Germinal center (tissue), 1 donor: ENCODE data around the gene SCP2.
"Not testable (repeated sequence)": the region's sequence is repeated elsewhere in the genome, so short reads cannot be mapped to it uniquely, and the experiment has no call there.

ENCODE experiments used
- DNase-seq: peaks from one replicate; pipeline ENCODE4 v3.0.0; 2012; ENCODE audit warnings: mixed read lengths, low spot score

The SCP2 gene

GRCh38 chr1:52969234-52969633 lies 42.2 kb downstream of the SCP2 start:
- DNase-seq: not testable (repeated sequence)

GRCh38 chr1:52970149-52970548 lies 43.1 kb downstream of the SCP2 start:
- no peak for DNase-seq

GRCh38 chr1:52973841-52974240 lies 46.8 kb downstream of the SCP2 start:
- no peak for DNase-seq

GRCh38 chr1:52976183-52977035 lies 49.3 kb downstream of the SCP2 start:
- DNase-seq: no peak

GRCh38 chr1:52978045-52978444 lies 51.0 kb downstream of the SCP2 start:
- DNase-seq: no peak

- not testable (repeated sequence) for DNase-seq
Measured at GRCh38 chr1:52992733-52993132, 65.7 kb downstream of the SCP2 start.

GRCh38 chr1:52994656-52995055 lies 67.6 kb downstream of the SCP2 start:
- no peak for DNase-seq

- no peak for DNase-seq
Measured at GRCh38 chr1:52996653-52997052, 69.6 kb downstream of the SCP2 start.

- DNase-seq: no peak
Measured at GRCh38 chr1:53001128-53001527, 74.1 kb downstream of the SCP2 start.

- not testable (repeated sequence) for DNase-seq
Measured at GRCh38 chr1:53006612-53007011, 79.5 kb downstream of the SCP2 start.

- not testable (repeated sequence) for DNase-seq
Measured at GRCh38 chr1:53010247-53010646, 83.2 kb downstream of the SCP2 start.

- DNase-seq: no peak
Measured at GRCh38 chr1:53011175-53011574, 84.1 kb downstream of the SCP2 start.

- peak; percentile 82 for DNase-seq
Measured at GRCh38 chr1:53014791-53015507, 87.9 kb downstream of the SCP2 start.

- no peak for DNase-seq
Measured at GRCh38 chr1:53015508-53015860, 88.4 kb downstream of the SCP2 start.

- no peak for DNase-seq
Measured at GRCh38 chr1:53016705-53017104, 89.6 kb downstream of the SCP2 start.

- DNase-seq: no peak
Measured at GRCh38 chr1:53020588-53020987, 93.5 kb downstream of the SCP2 start.

- no peak for DNase-seq
Measured at GRCh38 chr1:53022179-53022578, 95.1 kb downstream of the SCP2 start.

GRCh38 chr1:53023546-53023945 lies 96.5 kb downstream of the SCP2 start:
- DNase-seq: no peak

GRCh38 chr1:53024117-53024516 lies 97.0 kb downstream of the SCP2 start:
- DNase-seq: no peak

GRCh38 chr1:53025034-53025768 lies 98.1 kb downstream of the SCP2 start:
- DNase-seq: no peak

GRCh38 chr1:53025769-53026112 lies 98.7 kb downstream of the SCP2 start:
- no peak for DNase-seq

GRCh38 chr1:53026254-53026653 lies 99.2 kb downstream of the SCP2 start:
- DNase-seq: no peak

- no peak for DNase-seq
Measured at GRCh38 chr1:53031732-53032131, 104.7 kb downstream of the SCP2 start.
